Measurements from ENCODE around the gene PTCH1. TPM values are rescaled to one million over a fixed set of nuclear protein-coding genes. Genes with fewer than 3 reads are reported as not detected.

The PTCH1 gene
- polyA plus RNA-seq, 1 donor (not counting 4 experiments of a cell fraction or from before 2014, with no cell fraction given), result 1.7 TPM

DNA sequence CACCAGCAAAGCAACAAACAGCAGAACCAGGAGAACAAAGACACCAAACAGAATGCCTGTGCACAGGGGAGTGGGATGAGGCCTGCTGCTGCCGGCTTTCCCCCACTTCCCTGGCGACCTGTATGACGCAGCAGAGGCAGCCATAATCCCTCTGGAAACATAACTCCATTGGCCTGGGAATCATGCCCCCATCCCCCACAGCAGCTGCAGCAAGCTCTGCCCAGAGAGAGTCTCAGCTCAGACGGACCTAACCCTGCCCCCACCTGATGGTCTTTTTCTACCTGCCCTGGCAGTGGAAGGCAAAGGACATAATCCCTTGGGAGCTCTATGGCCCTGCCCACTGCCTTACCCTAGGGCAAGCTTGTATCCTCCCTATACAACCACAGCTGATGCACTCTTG is 117.5 kb downstream of the PTCH1 start:
- no peaks in the 10 kb centered on the region for H3K4me1 ChIP-seq (ENCODE audit: control insufficient read depth, extremely low read depth, insufficient read depth, low read length)
- H3K27ac ChIP-seq (ENCODE audit: control insufficient read depth, insufficient read depth, low read length), result no peak overlapping the region
- TF ChIP-seq EZH2 (IDR thresholded peaks at IDR 0.05; ENCODE audit: low read length) (no peak), CTCF (optimal IDR thresholded peaks at IDR 0.05 in 1 of 3, IDR thresholded peaks at IDR 0.05 in 1 of 3, conservative IDR thresholded peaks at IDR 0.05 in 1 of 3; ENCODE audit: extremely low read depth in 1 of 3, insufficient read depth in 2 of 3, low read length in 3 of 3) (no peak)
- DNase-seq (ENCODE audit: low read depth, low spot score) (no peak), FAIRE-seq (no peak)
- H2AFZ ChIP-seq (ENCODE audit: control insufficient read depth, low read length), result no peak overlapping the region
- no peaks in the 10 kb centered on the region for H3K27me3 ChIP-seq (ENCODE audit: control insufficient read depth, extremely low read depth, insufficient read depth, low read length)
- no peaks in the 10 kb centered on the region for H3K36me3 ChIP-seq (ENCODE audit: control insufficient read depth in 2 of 2, extremely low read depth in 1 of 2, insufficient read depth in 2 of 2, low read length in 2 of 2)
- H3K9ac ChIP-seq (ENCODE audit: control insufficient read depth, extremely low read depth, insufficient read depth, low read length), result no peak overlapping the region
- no peak overlapping the region for H3K4me2 ChIP-seq (ENCODE audit: control insufficient read depth, extremely low read depth, insufficient read depth, low read depth, low read length)
- dilution Hi-C loops (cut with MboI; ENCODE audit: extremely low pct_ligation_motif_present, low sequenced_read_pairs), result no loop called here
- H3K9me3 ChIP-seq (ENCODE audit: control insufficient read depth, low read depth, low read length), result no peaks in the 10 kb centered on the region
- H4K20me1 ChIP-seq (ENCODE audit: control insufficient read depth, extremely low read depth, insufficient read depth, low read length), result no peaks in the 10 kb centered on the region
- H3K79me2 ChIP-seq (ENCODE audit: control insufficient read depth, insufficient read depth, low read length), result no peaks in the 10 kb centered on the region
- H3K4me3 ChIP-seq (ENCODE audit: control insufficient read depth in 2 of 3, extremely low read depth in 1 of 3, insufficient read depth in 2 of 3, low read depth in 1 of 3, low read length in 3 of 3), result no peak overlapping the region
- H3K9me1 ChIP-seq (ENCODE audit: control insufficient read depth, extremely low read depth, insufficient read depth, low read length), result no peaks in the 10 kb centered on the region

Small RNA genes within 50 kb of the gene (small RNA-seq; reads per million reads assigned to genes)
- 0 reads per million in 3 experiments for gene MT1P1 (ENCODE audit: insufficient read length in 3 of 3, low read depth in 3 of 3, low replicate concordance in 1 of 3)

Other genes starting within 250 kb of the PTCH1 start
- 4.8 to 8.3 TPM (median 8.1 TPM) in 3 replicates for gene FANCC, start 199.3 kb downstream of the PTCH1 start, polyA plus RNA-seq

All from keratinocyte (primary cell).